ENCODE measurements around the gene NOL4L. TPM values are rescaled to one million over a fixed set of nuclear protein-coding genes. Genes with fewer than 3 reads are reported as not detected.
"Not testable (repeated sequence)": the region's sequence is repeated elsewhere in the genome, so short reads cannot be mapped to it uniquely, and the experiment has no call there.

Gene NOL4L
- total RNA-seq, 1 donor from 2014 or later, result 3.5 TPM

DNA sequence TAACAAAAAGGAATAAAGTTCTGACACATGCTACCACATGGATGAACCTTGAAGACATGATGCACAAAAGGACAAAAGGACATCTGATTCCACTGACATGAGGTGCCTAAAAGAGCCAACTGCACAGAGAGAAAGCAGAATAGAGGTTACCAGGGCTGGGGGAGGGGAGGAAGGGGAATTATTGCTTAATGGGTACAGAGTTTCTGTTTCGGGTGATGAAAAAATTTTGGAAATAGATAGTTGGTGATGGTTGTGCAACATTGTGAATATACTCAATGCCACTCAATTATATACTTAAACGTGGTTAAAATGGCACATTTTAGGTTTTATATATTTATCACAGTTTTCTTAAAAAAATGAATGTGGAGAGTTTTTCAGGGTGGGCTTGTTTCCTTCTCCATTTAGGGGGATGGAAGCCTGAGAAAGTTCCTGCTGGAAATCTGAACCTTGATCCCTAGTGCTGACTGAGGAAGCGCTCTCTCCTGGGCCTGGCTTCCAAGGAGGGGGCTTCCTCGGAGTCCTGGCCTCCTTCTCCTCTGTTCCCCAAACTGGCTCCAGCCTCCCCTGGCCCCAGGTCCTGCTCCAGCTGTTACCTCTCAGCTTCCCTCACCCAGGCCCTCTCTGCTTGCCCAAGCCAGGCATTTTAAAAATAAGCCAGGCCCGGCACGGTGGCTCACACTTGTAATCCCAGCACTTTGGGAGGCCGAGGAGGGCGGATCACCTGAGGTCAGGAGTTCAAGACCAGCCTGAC, 79.2 kb downstream of the NOL4L start:
- peak; percentile 31 for DNase-seq
- intact Hi-C loops (cut with DNase I), result no loop called here
- ATAC-seq (ENCODE audit: poor library complexity), result no peak

- DNase-seq (no peak), ATAC-seq (ENCODE audit: poor library complexity) (no peak)
- intact Hi-C loops (cut with DNase I), result no loop called here
These were observed 83.4 kb downstream of the NOL4L start for GRCh38 chr20:32501709-32502108.

DNA sequence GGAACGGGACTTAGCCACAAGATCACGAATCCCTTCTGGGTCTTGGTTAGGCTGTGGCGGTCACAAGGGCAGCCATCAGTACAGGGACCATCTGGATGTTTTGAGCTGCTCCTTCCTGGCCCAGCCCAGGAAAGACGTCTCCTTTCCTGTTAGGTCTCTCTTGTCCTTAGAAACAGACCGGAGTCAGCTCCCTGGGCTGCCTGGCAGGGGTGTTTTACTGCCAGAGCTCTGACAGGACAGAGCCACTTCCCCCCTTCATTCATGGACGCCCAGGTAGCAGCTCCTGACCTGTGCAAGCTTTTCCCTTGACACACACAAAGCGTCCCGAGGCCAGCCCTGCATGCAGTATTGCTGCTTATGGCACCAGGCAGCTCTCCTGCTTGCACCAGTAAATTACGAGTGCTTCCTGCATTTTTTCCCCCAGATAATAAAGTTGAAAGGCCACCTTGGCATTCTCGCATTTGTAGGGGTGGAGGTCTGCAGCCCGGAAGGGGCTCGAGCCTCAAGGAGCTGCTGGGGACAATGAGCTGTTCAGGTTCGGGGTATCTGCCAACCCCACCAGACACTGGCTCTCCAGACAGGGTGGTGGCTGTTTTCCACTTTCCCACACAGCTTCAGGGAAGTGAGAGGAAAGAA, 87.4 kb downstream of the NOL4L start:
- intact Hi-C loops (cut with DNase I), result no loop called here
- DNase-seq, result peak; percentile 35
- no peak for ATAC-seq (ENCODE audit: poor library complexity)

DNA sequence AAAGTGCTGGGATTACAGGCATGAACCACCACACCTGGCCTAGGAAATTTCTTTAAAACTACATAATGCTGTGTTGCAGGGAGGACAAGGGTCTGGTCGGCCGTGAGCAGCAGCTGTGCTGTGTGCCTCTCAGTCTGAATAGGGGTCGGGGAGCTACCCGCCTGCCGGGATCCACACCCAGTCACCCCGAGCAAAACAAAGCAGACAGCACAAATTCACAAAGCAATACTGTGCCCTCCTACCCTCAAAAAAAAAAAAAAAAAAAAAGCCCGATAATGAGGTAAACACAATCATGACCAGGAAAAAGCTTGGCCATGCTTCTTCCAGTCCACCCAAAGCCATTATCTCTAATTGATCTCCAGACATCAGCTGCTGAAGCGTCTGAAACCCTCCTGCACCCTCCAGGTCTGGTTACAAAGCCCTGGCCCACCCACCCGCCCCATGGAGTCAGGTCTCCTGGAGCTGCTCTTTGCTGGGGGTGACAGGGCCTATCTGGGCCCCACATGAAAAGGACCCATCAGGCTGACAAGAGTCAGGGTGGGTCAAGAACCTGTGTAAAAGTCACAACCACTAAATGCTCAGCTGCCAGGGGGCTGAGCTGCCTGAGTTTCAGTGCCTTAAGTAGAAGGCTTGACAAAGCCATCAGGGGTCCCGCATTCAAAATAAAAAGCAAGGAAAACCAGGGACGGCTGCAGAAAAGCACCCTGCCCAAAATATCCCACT, 88.2 kb downstream of the NOL4L start:
- ATAC-seq (ENCODE audit: poor library complexity), result no peak
- peak; percentile 6 for DNase-seq

GRCh38 chr20:32495949-32496348, 89.2 kb downstream of the NOL4L start:
- intact Hi-C loops (cut with DNase I), result no loop called here
- DNase-seq (peak; percentile 12), ATAC-seq (ENCODE audit: poor library complexity) (no peak)

More for the DNA sequence above, 88.2 kb downstream of the NOL4L start:
- intact Hi-C loops (cut with DNase I), result no loop called here

GRCh38 chr20:32495217-32495565, 89.9 kb downstream of the NOL4L start:
- no peak for ATAC-seq (ENCODE audit: poor library complexity)
- no peak for DNase-seq
- intact Hi-C loops (cut with DNase I), result no loop called here

DNA sequence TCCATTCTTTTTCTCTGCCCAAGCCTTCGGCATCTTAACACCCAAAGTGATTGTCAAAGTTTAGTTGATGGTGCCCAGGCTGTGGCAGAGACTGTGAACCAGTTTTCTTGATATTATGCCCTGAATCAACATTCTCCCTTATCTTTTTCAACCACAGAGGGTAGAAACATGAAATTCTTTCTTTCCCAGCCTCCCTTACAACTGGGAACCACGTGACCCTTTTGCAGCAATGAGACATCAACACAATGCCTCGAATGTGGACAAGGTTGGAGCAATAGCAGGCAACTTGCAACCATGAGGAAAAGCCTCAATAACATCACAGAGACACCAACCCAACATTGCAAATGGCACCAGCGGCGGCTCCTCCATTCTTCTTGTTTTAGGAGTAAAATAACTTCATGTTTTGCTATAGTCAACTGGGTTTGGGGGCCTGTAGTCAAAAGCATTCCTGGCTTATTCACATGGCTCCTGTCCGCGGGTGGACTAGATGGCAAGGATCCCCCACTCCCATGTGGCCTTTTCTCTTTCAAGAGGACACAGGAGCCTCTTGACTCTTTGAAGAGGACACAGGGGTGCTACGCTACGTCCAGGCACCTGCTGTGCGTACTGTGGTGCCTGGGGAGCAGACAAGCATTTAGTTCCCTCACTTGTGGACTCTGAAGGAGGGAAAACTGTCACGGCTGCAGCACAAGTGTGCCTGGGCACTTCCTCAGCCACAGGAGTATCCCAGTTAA, 90.5 kb downstream of the NOL4L start:
- intact Hi-C loops (cut with DNase I), result no loop called here
- no peak for ATAC-seq (ENCODE audit: poor library complexity)
- DNase-seq, result peak; percentile 20

GRCh38 chr20:32493356-32493755, 91.8 kb downstream of the NOL4L start:
- intact Hi-C loops (cut with DNase I), result no loop called here
- no peak for ATAC-seq (ENCODE audit: poor library complexity)
- no peak for DNase-seq

DNA sequence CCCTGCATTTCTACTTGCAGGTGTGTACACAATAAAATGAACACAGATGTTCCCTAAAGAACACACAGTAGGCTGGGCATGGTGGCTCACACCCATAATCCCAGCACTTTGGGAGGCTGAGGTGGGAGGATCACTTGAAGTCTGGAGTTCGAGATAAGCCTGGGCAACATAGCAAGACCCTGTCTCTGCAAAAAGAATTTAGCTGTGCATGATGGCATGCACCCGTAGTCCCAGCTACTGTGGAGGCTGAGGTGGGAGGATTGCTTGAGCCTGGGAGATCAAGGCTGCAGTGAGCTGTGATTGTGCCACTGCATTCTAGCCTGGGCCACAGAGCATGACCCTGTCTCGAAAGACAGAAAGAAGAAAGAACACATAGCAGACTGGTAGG, 93.4 kb downstream of the NOL4L start:
- ATAC-seq (ENCODE audit: poor library complexity), result not testable (repeated sequence)

GRCh38 chr20:32490942-32491763, 94.0 kb downstream of the NOL4L start:
- ATAC-seq (ENCODE audit: poor library complexity) (no peak), DNase-seq (no peak)
- intact Hi-C loops (cut with DNase I), result no loop called here

More for the DNA sequence above, 93.4 kb downstream of the NOL4L start:
- DNase-seq; intact Hi-C loops (cut with DNase I): not testable (repeated sequence)

DNA sequence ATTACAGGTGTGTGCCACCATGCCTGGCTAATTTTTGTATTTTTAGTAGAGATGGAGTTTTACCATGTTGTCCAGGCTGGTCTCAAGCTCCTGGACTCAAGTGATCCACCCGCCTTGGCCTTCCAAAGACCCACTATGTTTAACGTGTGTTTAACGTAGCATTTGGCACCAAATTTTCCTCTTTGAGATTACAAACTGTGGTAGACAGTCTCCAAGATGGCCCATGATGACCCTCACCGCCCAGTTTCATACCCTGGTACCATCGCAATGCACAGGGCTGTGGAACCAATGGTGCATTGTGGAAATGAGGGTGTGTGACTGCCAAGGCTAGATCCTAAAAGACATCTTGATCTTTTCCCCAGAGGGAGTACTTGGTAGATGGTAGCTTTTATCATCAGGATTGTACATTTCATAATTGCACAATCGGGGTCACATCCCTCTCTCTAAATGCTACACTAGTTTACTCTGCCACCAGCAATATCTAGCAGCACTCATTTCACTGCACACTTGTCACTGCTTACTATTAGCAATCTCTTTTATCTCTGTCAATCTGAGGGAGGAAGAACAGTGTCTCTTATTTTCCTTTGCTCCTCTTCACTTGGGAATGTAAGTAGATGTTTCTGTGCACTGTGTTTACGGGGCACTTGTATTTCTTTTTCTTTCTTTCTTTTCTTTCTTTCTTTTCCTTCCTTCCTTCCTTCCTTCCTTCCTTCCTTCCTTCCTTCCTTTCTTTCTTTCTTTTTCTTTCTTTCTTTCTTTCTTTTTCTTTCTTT, 96.9 kb downstream of the NOL4L start:
- ATAC-seq (ENCODE audit: poor library complexity) (no peak), DNase-seq (no peak)
- intact Hi-C loops (cut with DNase I), result loop anchor here (10.0 kb wide), 1 partner anchor 153 kb away; no protein-coding TSS in a partner anchor

GRCh38 chr20:32487381-32487780, 97.8 kb downstream of the NOL4L start:
- DNase-seq (no peak), ATAC-seq (ENCODE audit: poor library complexity) (no peak)
- intact Hi-C loops (cut with DNase I), result loop anchor here (10.0 kb wide), 1 partner anchor 153 kb away; no protein-coding TSS in a partner anchor

DNA sequence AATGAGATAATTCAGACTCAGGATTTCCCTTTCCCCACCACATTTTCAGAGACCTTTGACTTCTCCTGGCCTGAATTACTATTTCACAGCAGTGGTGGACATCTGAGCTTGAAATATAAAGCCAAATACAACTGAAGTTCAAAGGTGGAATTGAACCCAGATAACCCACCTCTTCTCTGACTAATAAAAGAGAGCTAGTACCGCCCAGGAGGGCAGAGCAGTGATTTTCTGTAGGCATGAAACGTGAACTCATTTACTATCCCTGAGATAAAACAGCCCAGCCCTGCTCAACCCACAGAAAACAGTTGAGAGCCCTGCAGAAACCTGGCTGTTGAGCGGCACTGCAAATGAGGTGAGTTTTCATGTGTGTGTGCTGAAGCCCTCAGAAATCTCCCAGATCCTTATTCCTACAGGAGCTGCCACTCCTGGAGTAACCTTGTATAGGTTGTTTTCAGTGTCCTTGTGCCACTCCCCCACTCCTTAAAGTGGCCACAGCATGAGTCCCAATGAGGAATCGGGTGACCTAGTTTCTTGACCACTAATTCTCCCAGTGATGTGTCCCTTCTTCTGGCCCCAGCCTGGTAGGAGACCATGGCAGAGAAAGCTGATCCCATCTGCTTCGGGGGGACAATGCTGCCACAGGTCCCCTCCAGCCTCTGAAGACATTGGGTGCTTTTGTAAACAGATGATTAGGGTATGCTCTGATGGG, 99.2 kb downstream of the NOL4L start:
- ATAC-seq (ENCODE audit: poor library complexity) (no peak), DNase-seq (no peak)
- intact Hi-C loops (cut with DNase I), result loop anchor here (10.0 kb wide), 1 partner anchor 151 kb away; no protein-coding TSS in a partner anchor

GRCh38 chr20:32484958-32485769, 100.0 kb downstream of the NOL4L start:
- intact Hi-C loops (cut with DNase I), result loop anchor here (10.0 kb wide), 1 partner anchor 150 kb away; no protein-coding TSS in a partner anchor
- peak; percentile 73 for ATAC-seq (ENCODE audit: poor library complexity)
- DNase-seq, result peak; percentile 85

GRCh38 chr20:32484225-32484957, 100.7 kb downstream of the NOL4L start:
- DNase-seq (peak; percentile 66), ATAC-seq (ENCODE audit: poor library complexity) (peak; percentile 56)
- intact Hi-C loops (cut with DNase I), result loop anchor here (10.0 kb wide), 1 partner anchor 150 kb away; no protein-coding TSS in a partner anchor
